Stimulated activated CD8-positive, alpha-beta memory T cell treated with anti-CD3 and anti-CD28 coated beads, Interleukin-15, amount 100 ng/mL, for 48 hours (primary cell): ENCODE results near the gene TRPM4.
"Not testable (repeated sequence)": the region's sequence is repeated elsewhere in the genome, so short reads cannot be mapped to it uniquely, and the experiment has no call there.

Experiments used
- DNase-seq, 2 donors: peaks; one replicate each; pipeline ENCODE4 v3.0.0-alpha.2; 2020; ENCODE audit warnings: low read depth in 2 of 2

Gene TRPM4

GRCh38 chr19:49190781-49191180, 33.2 kb downstream of the TRPM4 start:
- DNase-seq, result no peak

DNA sequence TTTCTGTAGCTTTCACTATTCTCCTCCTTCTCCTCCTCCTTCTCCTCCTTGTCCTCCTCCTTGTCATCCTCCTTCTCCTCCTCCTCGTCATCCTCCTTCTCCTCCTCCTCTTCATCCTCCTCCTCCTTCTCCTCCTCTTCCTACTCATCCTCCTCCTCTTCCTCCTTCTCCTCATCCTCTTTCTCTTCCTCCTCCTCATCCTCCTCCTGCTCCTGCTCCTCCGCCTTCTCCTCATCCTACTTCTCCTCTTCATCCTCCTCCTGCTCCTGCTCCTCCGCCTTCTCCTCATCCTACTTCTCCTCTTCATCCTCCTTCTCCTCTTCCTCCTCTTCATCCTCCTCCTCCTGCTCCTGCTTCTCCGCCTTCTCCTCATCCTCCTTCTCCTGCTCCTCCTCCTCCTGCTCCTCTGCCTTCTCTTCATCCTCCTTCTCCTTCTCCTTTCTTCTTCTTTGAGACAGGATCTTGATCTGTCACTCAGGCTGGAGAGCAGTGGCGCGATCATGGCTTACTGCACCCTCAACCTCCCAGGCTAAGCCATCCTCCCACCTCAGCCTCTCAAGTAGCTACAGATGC, 36.3 kb downstream of the TRPM4 start:
- no peak for DNase-seq

DNA sequence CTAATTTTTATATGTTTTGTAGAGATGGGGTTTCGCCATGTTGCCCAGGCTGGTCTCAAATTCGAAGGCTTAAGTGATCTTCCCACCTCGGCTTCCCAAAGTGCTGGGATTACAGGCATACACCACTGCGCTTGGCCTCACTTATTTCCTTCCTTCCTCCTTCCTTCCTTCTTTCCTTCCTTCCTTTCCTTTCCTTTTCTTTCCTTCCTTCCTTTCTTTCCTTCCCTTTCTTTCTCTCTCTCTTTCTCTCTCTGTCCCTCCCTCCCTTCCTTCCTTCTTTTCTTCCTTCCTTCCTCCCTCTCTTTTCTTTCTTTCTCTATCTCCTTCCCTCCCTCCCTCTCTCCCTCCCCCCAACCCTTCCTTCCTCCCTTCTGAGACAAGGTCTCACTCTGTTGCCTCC, 36.8 kb downstream of the TRPM4 start:
- no peak for DNase-seq

DNA sequence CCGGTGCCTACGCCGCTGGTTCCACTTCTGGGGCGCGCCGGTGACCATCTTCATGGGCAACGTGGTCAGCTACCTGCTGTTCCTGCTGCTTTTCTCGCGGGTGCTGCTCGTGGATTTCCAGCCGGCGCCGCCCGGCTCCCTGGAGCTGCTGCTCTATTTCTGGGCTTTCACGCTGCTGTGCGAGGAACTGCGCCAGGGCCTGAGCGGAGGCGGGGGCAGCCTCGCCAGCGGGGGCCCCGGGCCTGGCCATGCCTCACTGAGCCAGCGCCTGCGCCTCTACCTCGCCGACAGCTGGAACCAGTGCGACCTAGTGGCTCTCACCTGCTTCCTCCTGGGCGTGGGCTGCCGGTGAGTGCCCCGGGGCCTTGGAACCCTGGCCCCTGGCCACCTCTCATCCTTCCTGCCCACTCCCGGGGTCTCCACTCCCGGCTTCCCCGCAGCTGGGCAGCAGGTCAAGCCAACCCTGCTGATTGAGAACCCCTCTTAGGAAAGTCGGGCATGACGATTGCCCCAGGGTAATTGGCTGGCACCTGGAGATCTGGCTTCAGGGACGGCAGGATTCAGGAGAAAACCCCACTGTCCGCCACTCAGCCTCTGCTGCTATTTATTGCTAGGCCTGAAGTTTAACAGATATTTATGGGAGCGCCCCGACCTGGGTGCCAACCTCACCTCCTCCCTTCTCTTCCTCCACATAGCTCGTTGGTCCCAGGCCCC, 39.1 kb downstream of the TRPM4 start:
- no peak for DNase-seq

DNA sequence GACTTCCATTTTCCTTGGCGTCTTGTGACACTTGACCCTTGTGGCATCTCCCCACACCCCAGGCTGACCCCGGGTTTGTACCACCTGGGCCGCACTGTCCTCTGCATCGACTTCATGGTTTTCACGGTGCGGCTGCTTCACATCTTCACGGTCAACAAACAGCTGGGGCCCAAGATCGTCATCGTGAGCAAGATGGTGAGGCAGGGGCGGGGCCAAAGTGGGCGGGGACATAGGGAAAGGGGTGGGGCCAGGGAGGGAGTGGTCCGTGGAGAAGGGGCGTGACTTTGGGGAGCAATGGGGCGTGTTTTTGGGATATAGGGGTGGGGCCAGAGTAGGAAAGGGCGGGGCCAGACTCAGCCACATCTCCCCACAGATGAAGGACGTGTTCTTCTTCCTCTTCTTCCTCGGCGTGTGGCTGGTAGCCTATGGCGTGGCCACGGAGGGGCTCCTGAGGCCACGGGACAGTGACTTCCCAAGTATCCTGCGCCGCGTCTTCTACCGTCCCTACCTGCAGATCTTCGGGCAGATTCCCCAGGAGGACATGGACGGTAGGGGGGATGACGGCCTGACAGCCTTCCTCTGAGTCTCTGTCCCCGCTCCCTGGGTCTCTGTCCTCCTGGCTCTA, 42.8 kb downstream of the TRPM4 start:
- no peak for DNase-seq

GRCh38 chr19:49201042-49201441, 43.5 kb downstream of the TRPM4 start:
- no peak for DNase-seq

GRCh38 chr19:49205114-49205513, 47.5 kb downstream of the TRPM4 start:
- no peak for DNase-seq

DNA sequence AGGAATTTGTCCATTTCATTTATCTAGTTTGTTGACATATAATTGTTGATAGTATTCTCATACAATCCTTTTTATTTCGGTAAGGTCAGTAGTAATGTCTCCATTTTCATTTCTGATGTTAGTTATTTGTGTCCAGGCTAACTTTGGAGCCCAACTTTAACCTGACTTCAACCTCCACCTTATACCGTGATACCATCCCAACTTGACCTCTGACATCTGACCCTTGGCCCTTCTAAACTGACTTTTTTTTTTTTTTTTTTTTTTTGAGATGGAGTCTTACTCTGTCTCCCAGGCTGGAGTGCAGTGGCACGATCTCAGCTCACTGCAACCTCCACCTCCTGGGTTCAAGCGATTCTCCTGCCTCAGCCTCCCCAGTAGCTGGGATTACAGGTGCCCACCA, 51.9 kb downstream of the TRPM4 start:
- DNase-seq, result not testable (repeated sequence)

DNA sequence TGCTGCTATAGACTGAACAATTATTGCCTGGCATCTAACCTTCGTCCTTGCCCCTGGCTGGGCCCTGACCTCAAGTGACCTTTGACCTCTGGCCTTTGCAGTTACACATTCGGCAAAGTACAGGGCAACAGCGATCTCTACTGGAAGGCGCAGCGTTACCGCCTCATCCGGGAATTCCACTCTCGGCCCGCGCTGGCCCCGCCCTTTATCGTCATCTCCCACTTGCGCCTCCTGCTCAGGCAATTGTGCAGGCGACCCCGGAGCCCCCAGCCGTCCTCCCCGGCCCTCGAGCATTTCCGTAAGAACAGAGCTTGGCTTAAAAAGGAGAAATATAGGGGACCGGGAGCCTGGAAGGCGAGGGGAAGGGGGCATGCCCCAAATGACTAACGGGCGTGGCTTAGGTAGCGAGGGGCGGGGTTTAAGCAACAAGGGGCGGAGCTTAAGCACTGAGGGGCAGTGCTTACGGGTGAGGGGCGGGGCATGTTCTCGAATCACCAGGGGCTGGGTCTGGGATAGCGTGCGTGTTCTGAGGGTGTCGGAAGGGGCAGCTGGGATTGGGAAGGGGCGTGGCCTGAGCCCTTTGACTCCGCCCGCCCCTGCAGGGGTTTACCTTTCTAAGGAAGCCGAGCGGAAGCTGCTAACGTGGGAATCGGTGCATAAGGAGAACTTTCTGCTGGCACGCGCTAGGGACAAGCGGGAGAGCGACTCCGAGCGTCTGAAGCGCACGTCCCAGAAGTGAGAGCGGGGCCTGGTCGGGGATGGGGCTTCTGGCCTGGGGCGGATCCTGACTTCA, 52.7 kb downstream of the TRPM4 start:
- DNase-seq, result no peak

DNA sequence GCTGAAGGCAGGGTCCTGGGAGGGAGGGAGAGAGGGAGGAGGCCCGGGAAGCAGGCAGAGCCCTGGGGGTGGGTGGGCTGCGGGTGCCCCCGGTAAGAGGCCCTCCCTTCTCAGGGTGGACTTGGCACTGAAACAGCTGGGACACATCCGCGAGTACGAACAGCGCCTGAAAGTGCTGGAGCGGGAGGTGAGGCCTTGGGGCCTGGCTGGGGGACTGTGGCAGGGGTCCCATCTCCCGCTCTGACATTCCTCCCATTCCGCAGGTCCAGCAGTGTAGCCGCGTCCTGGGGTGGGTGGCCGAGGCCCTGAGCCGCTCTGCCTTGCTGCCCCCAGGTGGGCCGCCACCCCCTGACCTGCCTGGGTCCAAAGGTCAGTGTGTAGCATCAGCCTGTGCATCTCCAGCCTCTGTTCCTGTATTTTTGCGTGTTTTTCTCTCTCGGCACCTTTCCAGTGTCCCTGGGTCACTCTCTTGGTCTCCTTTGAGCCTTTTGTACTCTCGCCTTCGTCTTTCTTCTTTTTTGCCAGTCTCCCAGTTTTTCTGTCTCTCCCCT, 53.4 kb downstream of the TRPM4 start:
- DNase-seq, result no peak

- DNase-seq, result no peak
These were observed 54.6 kb downstream of the TRPM4 start for GRCh38 chr19:49212016-49212701.

- no peak for DNase-seq
These were observed 56.2 kb downstream of the TRPM4 start for GRCh38 chr19:49213791-49214190.

DNA sequence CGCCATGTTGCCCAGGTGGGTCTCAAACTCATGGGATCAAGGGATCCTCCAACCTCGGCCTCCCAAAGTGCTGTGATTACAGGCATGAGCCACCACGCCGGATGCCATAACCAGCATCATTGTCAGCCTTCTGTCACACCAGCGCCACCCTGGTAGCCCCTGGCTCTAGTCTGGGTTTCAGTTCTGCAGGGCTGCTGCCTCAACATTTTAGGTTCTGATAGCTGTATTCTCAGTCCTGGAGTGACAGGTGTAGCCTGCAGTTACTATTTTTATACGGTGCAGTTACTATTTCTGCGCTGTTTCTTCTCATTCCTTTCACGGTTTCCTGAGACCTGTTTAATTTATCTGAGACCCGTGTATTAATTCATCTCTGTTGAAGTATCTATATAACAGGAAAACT, 57.1 kb downstream of the TRPM4 start:
- DNase-seq, result no peak

DNA sequence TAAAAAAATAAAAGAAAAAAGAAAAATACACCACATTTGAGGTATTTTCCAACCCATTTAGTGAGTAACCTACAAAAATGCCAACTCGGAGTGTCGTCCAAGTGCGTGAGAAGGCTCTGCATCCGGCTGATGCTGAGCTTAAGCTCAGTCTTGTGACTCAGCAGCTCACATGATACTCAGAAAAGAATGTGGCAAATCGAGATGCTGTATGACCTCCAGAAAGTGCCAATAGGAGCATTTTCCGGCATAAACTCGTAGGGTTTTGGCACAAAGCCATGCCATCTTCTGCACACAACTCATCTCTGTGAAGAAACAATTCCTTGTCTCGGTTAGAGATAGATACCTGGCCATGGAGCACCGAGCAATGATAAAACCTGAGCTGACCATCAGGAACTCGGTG, 58.5 kb downstream of the TRPM4 start:
- DNase-seq, result no peak

DNA sequence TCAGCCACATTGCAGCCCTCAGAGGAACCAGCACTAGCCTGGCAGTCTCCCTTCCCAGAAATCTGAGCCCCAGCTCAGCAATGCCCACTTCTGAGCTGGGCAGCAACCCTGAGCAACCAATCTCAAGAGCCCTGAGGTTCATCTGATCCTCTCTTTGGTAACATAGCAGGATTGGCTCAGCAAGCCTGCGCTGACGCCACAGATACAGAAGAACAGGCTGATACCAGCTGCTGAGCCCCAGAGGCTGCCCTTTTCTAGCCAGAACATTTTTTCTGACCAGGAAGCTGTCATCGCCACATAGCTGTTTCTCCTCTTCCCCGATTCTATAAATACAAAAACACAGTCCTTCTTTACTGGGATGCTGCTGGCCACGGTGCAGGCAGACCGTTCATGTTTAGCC, 59.8 kb downstream of the TRPM4 start:
- DNase-seq, result no peak

GRCh38 chr19:49222011-49222410, 64.4 kb downstream of the TRPM4 start:
- DNase-seq, result no peak

DNA sequence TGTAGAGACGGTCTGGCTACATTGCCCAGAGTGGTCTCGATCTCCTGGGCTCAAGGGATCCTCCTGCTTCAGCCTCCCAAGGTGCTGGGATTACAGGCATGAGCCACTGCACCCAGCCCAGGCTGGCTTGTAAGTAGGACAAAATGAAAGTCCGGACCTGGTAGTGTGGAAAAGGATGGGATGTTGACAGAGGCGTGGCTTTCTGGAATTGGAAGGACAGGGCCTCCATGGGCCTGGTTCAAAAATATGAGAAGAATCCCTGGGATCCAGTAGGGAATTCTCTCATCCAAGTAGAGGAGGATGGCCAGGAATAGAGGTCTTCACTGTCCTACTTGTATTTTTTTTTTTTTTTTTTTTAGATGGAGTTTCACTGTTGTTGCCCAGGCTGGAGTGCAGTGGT, 64.9 kb downstream of the TRPM4 start:
- DNase-seq, result no peak

DNA sequence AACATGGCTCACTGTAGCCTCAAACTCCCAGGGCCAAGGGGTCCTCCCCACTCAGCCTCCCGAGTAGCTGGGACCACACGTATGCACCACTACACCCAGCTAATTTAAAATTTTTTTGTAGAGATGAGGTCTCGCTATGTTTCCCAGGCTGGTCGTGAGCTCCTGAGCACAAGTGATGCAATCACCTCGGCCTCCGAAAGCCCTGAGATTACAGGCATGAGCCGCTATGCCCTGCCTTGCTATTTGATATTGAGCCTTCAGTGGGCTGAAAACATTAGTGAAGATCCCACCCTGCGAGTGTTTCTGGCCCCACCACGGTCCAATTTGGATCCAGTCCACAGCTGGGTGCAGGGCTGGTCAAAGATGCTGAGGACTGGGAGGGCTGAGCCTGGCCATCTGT, 65.9 kb downstream of the TRPM4 start:
- DNase-seq, result no peak

DNA sequence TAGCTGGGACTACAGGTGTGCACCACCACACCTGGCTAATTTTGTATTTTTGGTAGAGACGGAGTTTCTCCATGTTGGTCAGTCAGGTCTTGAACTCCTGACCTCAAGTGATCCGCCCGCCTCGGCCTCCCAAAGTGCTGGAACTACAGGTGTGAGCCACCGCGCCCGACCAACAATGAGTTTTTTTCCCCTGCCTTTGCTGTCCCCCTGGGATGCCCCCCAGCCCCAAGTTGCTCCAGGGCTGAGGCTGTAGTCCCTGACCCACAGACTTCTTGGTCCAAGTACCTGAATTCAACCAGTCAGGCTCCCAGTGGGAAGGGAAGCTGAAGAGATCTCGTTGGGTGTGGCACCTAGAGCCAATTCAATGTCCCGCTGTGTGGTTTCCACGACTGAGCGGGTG, 66.8 kb downstream of the TRPM4 start:
- not testable (repeated sequence) for DNase-seq

DNA sequence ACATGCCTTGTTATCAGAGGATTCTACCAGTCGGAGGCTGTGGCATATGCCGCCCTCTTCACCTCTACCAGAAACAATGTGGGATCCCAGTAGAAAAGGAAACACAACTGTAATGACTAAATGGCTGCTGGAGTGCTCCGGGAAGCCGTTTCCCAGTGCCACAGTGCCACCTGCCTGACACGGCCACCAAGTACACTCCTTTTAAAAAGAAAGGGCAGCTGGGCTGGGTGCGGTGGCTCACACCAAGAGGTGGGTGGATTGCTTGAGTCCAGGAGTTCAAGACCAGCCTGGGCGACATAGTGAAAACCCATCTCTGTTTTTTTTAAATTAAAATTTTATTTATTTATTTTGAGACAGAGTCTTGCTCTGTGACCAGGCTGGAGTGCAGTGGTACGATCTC, 67.3 kb downstream of the TRPM4 start:
- no peak for DNase-seq

- no peak for DNase-seq
These were observed 71.8 kb downstream of the TRPM4 start for GRCh38 chr19:49229416-49229815.

DNA sequence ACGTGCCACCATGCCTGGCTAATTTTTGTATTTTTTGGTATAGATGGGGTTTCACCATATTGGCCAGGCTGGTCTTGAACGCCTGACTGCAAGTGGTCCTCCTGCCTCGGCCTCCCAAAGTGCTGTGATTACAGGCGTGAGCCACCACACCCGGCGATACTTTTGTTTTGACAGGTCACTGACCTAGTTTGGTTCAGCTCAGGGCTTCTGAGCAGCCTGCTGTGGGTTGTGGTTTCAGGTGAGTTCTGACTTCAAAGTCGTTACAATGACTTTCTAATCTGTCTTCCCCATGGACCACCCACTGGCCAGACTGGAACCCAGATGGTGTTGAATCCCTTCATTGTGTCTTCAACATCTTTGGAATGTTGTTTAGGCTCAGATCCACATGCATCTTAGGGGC, 73.8 kb downstream of the TRPM4 start:
- no peak for DNase-seq
